Esophagus muscularis mucosa (tissue), 3 donors: ENCODE results near the gene CSTA.

Experiments used
- CTCF ChIP-seq, 3 experiments: fragments of 200-600 bp in 2 of 3; fragments of 450-650 bp in 1 of 3; sonication (generic) in 2 of 3; IDR thresholded peaks; one replicate each; pipeline ENCODE4 v1.5.1; 2017 to 2019; ENCODE audit warnings: antibody characterized with exemption in 3 of 3, mild to moderate bottlenecking in 2 of 3, moderate library complexity in 1 of 3
- POLR2A ChIP-seq: fragments of 450-650 bp; IDR thresholded peaks from one replicate; pipeline ENCODE4 v1.6.1; 2017; ENCODE audit warnings: antibody characterized with exemption, moderate library complexity, mild to moderate bottlenecking, low read depth
- POLR2AphosphoS5 ChIP-seq, 2 donors: sonication (generic); formaldehyde crosslinking; IDR thresholded peaks; one replicate each; pipeline ENCODE4 v1.6.1; 2017; ENCODE audit warnings: antibody characterized with exemption in 2 of 2

- TF ChIP-seq CTCF (IDR thresholded peaks at IDR 0.05) (no peak), POLR2A (no peak), POLR2AphosphoS5 (IDR thresholded peaks at IDR 0.05) (no peak)
These were observed 6.4 kb upstream of the CSTA start for GRCh38 chr3:122318620-122319019.
